ENCODE results near the gene TMEM163. TPM values are rescaled to one million over a fixed set of nuclear protein-coding genes. Genes with fewer than 3 reads are reported as not detected.

TMEM163 gene
- total and polyA plus RNA-seq, 2 of the 13 experiments (the other 11 are each of a cell fraction or from before 2014, with no cell fraction given), result 0.05 TPM; not detected in 1

DNA sequence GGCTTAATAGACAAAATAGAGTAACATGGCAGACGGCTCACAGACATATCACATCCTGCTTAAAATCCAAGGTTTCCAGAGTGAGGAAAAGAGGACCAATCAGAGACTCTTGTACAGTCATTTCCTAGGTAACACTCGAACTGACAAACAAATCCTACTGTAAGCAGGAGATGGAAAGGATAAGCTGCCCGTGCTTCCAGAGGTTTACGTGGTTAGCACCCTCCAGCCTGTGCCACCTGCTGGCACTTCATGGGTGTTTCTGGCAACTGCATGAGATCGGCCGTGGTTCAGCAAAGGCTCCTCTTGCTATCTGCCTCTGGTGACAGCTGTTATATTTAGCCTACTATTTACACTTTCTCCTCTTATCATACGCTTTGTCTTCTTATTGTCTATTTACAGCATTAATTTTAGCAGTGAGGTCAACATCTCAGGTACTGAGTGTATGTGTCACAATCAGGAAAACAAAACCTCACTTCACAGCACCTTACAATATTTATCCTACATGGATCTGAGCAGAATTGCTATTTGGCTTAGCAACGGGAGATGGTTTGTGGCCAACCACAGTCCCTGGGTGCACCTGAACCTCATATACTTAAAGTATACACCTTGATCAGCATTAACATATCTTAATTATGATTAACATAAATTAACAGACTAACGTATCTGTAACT is 226.9 kb downstream of the TMEM163 start:
- intact Hi-C loops (cut with micrococcal nuclease; ENCODE audit: unreplicated experiment) (no loop called here), in situ Hi-C loops (cut with HindIII; ENCODE audit: extremely low pct_ligation_motif_present, low pct_unique_long_range_greater_than_20kb) (no loop called here)
- Histone ChIP-seq H3K9ac (ENCODE audit: insufficient read depth, low read depth, low read length) (no peak overlapping the region), H3K4me1 (ENCODE audit: insufficient read depth, low read length) (no peaks in the 10 kb centered on the region), H3K27me3 (ENCODE audit: control insufficient read depth in 1 of 2, insufficient read depth in 2 of 2, low read length in 2 of 2) (peaks cover 2 to 54% of the 10 kb centered on the region in 2 experiments; a peak in 4 of 5 replicates), H3K4me2 (ENCODE audit: low read depth, low read length) (no peak overlapping the region), H2AFZ (ENCODE audit: low read length) (no peak overlapping the region), H3K9me3 (ENCODE audit: low read length) (no peaks in the 10 kb centered on the region), H3K27ac (ENCODE audit: extremely low read length, insufficient read depth, low read length) (no peak overlapping the region), H4K20me1 (ENCODE audit: insufficient read depth, low read length) (no peaks in the 10 kb centered on the region), H3K36me3 (replicated peaks in 1 of 2; ENCODE audit: control insufficient read depth in 1 of 2, insufficient read depth in 2 of 2, low read length in 2 of 2) (no peaks in the 10 kb centered on the region), H3K79me2 (ENCODE audit: insufficient read depth, low read length) (no peaks in the 10 kb centered on the region), H3K4me3 (replicated peaks in 1 of 3; ENCODE audit: insufficient read depth in 1 of 3, low read depth in 2 of 3, low read length in 3 of 3) (no peak overlapping the region)
- peak; percentile 86 for ATAC-seq
- BruUV-seq (replicated peaks), result no TSS peak
- ChIA-PET POLR2A (no interaction called here), CTCF (ENCODE audit: low intra/inter-chr PET ratio, low total read pairs) (interaction anchor here (2.0 kb wide), 1 partner anchor 41 kb away, joined by 5 read pairs; no protein-coding TSS in a partner anchor)
- TF ChIP-seq, protein P1, sequence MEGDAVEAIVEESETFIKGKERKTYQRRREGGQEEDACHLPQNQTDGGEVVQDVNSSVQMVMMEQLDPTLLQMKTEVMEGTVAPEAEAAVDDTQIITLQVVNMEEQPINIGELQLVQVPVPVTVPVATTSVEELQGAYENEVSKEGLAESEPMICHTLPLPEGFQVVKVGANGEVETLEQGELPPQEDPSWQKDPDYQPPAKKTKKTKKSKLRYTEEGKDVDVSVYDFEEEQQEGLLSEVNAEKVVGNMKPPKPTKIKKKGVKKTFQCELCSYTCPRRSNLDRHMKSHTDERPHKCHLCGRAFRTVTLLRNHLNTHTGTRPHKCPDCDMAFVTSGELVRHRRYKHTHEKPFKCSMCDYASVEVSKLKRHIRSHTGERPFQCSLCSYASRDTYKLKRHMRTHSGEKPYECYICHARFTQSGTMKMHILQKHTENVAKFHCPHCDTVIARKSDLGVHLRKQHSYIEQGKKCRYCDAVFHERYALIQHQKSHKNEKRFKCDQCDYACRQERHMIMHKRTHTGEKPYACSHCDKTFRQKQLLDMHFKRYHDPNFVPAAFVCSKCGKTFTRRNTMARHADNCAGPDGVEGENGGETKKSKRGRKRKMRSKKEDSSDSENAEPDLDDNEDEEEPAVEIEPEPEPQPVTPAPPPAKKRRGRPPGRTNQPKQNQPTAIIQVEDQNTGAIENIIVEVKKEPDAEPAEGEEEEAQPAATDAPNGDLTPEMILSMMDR (CRISPR knock-in tag; IDR thresholded peaks at IDR 0.05), result peak; percentile 38; the same call in 1 of the 2 replicates
- TF ChIP-seq, protein P2, sequence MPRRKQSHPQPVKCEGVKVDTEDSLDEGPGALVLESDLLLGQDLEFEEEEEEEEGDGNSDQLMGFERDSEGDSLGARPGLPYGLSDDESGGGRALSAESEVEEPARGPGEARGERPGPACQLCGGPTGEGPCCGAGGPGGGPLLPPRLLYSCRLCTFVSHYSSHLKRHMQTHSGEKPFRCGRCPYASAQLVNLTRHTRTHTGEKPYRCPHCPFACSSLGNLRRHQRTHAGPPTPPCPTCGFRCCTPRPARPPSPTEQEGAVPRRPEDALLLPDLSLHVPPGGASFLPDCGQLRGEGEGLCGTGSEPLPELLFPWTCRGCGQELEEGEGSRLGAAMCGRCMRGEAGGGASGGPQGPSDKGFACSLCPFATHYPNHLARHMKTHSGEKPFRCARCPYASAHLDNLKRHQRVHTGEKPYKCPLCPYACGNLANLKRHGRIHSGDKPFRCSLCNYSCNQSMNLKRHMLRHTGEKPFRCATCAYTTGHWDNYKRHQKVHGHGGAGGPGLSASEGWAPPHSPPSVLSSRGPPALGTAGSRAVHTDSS (CRISPR knock-in tag; conservative IDR thresholded peaks at IDR 0.05), result no peak
- FAIRE-seq, result peak; percentile 46
- WGBS (ENCODE audit: low lambda C conversion rate), result 4% methylated on average over 9 of the region's 9 CpGs
- peak; percentile 18 for DNase-seq (ENCODE audit: low spot score)

DNA sequence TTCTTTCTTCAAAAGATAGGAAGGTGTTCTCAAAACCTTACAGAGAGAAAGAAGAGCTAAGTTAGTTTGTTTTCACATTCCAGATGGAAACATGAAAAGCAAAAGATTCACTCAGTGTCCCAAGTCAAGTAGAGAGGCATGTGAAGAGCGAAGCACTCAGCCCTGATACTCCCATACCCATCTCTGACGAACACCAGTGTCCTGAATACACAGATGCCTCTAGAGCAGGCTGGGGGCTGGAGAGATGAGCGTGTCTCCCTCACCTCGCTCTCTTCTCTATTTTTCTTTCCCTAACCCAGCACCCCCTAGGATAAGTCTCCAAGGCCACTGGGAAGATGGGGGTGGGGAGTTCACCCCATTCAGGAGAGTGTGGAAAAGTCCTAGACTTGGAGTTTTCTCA is 227.8 kb downstream of the TMEM163 start:
- in situ Hi-C loops (cut with HindIII; ENCODE audit: extremely low pct_ligation_motif_present, low pct_unique_long_range_greater_than_20kb), result no loop called here
- CTCF ChIA-PET (ENCODE audit: low intra/inter-chr PET ratio, low total read pairs), result interaction anchor here (2.0 kb wide), 1 partner anchor 40 kb away, joined by 5 read pairs; no protein-coding TSS in a partner anchor
- TF ChIP-seq ZNF484 (CRISPR knock-in tag; IDR thresholded peaks at IDR 0.05; ENCODE audit: borderline replicate concordance, low read depth), result no peak
- TF ChIP-seq, protein P3, sequence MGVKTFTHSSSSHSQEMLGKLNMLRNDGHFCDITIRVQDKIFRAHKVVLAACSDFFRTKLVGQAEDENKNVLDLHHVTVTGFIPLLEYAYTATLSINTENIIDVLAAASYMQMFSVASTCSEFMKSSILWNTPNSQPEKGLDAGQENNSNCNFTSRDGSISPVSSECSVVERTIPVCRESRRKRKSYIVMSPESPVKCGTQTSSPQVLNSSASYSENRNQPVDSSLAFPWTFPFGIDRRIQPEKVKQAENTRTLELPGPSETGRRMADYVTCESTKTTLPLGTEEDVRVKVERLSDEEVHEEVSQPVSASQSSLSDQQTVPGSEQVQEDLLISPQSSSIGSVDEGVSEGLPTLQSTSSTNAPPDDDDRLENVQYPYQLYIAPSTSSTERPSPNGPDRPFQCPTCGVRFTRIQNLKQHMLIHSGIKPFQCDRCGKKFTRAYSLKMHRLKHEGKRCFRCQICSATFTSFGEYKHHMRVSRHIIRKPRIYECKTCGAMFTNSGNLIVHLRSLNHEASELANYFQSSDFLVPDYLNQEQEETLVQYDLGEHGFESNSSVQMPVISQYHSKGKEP (CRISPR knock-in tag; IDR thresholded peaks at IDR 0.05), result no peak
- no peak for TF ChIP-seq GZF1 (CRISPR knock-in tag; IDR thresholded peaks at IDR 0.05)
- TF ChIP-seq, protein P4, sequence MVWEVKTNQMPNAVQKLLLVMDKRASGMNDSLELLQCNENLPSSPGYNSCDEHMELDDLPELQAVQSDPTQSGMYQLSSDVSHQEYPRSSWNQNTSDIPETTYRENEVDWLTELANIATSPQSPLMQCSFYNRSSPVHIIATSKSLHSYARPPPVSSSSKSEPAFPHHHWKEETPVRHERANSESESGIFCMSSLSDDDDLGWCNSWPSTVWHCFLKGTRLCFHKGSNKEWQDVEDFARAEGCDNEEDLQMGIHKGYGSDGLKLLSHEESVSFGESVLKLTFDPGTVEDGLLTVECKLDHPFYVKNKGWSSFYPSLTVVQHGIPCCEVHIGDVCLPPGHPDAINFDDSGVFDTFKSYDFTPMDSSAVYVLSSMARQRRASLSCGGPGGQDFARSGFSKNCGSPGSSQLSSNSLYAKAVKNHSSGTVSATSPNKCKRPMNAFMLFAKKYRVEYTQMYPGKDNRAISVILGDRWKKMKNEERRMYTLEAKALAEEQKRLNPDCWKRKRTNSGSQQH (CRISPR knock-in tag; IDR thresholded peaks at IDR 0.05; ENCODE audit: low read depth), result no peak

More for the DNA sequence above, 227.8 kb downstream of the TMEM163 start:
- Histone ChIP-seq H3K4me1 (ENCODE audit: insufficient read depth, low read length) (no peaks in the 10 kb centered on the region), H3K79me2 (ENCODE audit: insufficient read depth, low read length) (no peaks in the 10 kb centered on the region), H4K20me1 (ENCODE audit: insufficient read depth, low read length) (no peaks in the 10 kb centered on the region), H3K4me3 (replicated peaks in 1 of 3; ENCODE audit: insufficient read depth in 1 of 3, low read depth in 2 of 3, low read length in 3 of 3) (no peak overlapping the region), H3K4me2 (ENCODE audit: low read depth, low read length) (no peak overlapping the region), H2AFZ (ENCODE audit: low read length) (no peak overlapping the region), H3K9me3 (ENCODE audit: low read length) (no peaks in the 10 kb centered on the region), H3K9ac (ENCODE audit: insufficient read depth, low read depth, low read length) (no peak overlapping the region), H3K27ac (ENCODE audit: extremely low read length, insufficient read depth, low read length) (no peak overlapping the region), H3K36me3 (replicated peaks in 1 of 2; ENCODE audit: control insufficient read depth in 1 of 2, insufficient read depth in 2 of 2, low read length in 2 of 2) (no peaks in the 10 kb centered on the region), H3K27me3 (ENCODE audit: control insufficient read depth in 1 of 2, insufficient read depth in 2 of 2, low read length in 2 of 2) (peaks cover 2 to 54% of the 10 kb centered on the region in 2 experiments; a peak in 4 of 5 replicates)
- BruUV-seq (replicated peaks), result no TSS peak
- ATAC-seq, result peak; percentile 29; the same call in 1 of the 3 replicates
- no peak for FAIRE-seq
- no peak for DNase-seq (ENCODE audit: low spot score)
- intact Hi-C loops (cut with micrococcal nuclease; ENCODE audit: unreplicated experiment), result no loop called here
- POLR2A ChIA-PET, result no interaction called here
- 4% methylated on average over 4 of the region's 4 CpGs for WGBS (ENCODE audit: low lambda C conversion rate)

Data from HepG2 (cell line).